NCI-H524 treated with DMSO at 0.1 percent for 48 hours (cell line): ENCODE data around the gene IL21R.

ENCODE experiments used
- DNase-seq: peaks from one replicate; lab custom pipeline; 2025; lab: John Stamatoyannopoulos, UW

The IL21R gene

GRCh38 chr16:27401768-27402568 is at the start of gene IL21R:
Gene IL21R, plus strand, starts transcription at chr16:27402174. Its CDS starts 27,898 bp downstream, at chr16:27430072.
- DNase-seq, result peak; percentile 8

- DNase-seq, result no peak
Observed at GRCh38 chr16:27353853-27354252, 48.1 kb upstream of the IL21R start.

- no peak for DNase-seq
Observed at GRCh38 chr16:27355610-27356009, 46.4 kb upstream of the IL21R start.

- no peak for DNase-seq
Observed at GRCh38 chr16:27356794-27357193, 45.2 kb upstream of the IL21R start.

GRCh38 chr16:27359051-27359450 is 42.9 kb upstream of the IL21R start:
- no peak for DNase-seq

- DNase-seq, result no peak
Observed at GRCh38 chr16:27359615-27360014, 42.4 kb upstream of the IL21R start.

- DNase-seq, result no peak
Observed at GRCh38 chr16:27361987-27362386, 40.0 kb upstream of the IL21R start.

- DNase-seq, result no peak
Observed at GRCh38 chr16:27362570-27363245, 39.3 kb upstream of the IL21R start.

GRCh38 chr16:27363246-27363632 is 38.7 kb upstream of the IL21R start:
- no peak for DNase-seq

- no peak for DNase-seq
Observed at GRCh38 chr16:27363797-27364196, 38.2 kb upstream of the IL21R start.

- DNase-seq, result no peak
Observed at GRCh38 chr16:27364493-27365141, 37.4 kb upstream of the IL21R start.

GRCh38 chr16:27365142-27366089 is 36.6 kb upstream of the IL21R start:
- no peak for DNase-seq

- no peak for DNase-seq
Observed at GRCh38 chr16:27366687-27367460, 35.1 kb upstream of the IL21R start.

- DNase-seq, result peak; percentile 7
Observed at GRCh38 chr16:27367461-27368357, 34.3 kb upstream of the IL21R start.

- DNase-seq, result no peak
Observed at GRCh38 chr16:27368358-27368722, 33.6 kb upstream of the IL21R start.

- DNase-seq, result no peak
Observed at GRCh38 chr16:27369806-27370205, 32.2 kb upstream of the IL21R start.

GRCh38 chr16:27370318-27370717 is 31.7 kb upstream of the IL21R start:
- no peak for DNase-seq

- no peak for DNase-seq
Observed at GRCh38 chr16:27373312-27373711, 28.7 kb upstream of the IL21R start.

GRCh38 chr16:27374221-27374803 is 27.7 kb upstream of the IL21R start:
- no peak for DNase-seq
